PC-9 (cell line): ENCODE results near the gene RPS14. TPM values are rescaled to one million over a fixed set of nuclear protein-coding genes. Genes with fewer than 3 reads are reported as not detected.

ENCODE experiments used
- BruUV-seq: library from RNA; stranded (reverse); fragments of 400-500 nt; replicated peaks from 2 replicates; lab custom pipeline; 2021; lab: Mats Ljungman, UMichigan
- CTCF ChIA-PET: fragments of 300-600 bp; sonication (Branson Sonifier 250); formaldehyde crosslinking; loops from one replicate; lab custom pipeline; 2022; ENCODE audit warnings: antibody characterized with exemption; lab: Charles Lee
- POLR2A ChIA-PET: fragments of 300-600 bp; sonication (Branson Sonifier 250); formaldehyde crosslinking; loops from one replicate; lab custom pipeline; 2022; ENCODE audit warnings: antibody characterized with exemption; ENCODE audit not compliant: unreplicated experiment; lab: Charles Lee
- DNase-seq, 2 experiments: peaks; one replicate each; pipeline versions ENCODE4 v3.0.0 to v3.0.0-alpha.2; 2015 to 2022; ENCODE audit warnings: mixed read lengths in 1 of 2
- H2AFZ ChIP-seq: fragments of 200-600 bp; sonication (generic); 2 replicates; pipeline ENCODE4 v1.8.1; 2017; ENCODE audit warnings: antibody characterized with exemption
- H3F3A ChIP-seq: fragments of 200-600 bp; sonication (generic); 2 replicates; pipeline ENCODE4 v1.8.1; 2017; ENCODE audit warnings: antibody characterized with exemption, mild to moderate bottlenecking, low read depth; ENCODE audit not compliant: insufficient read depth
- H3K27ac ChIP-seq: fragments of 200-600 bp; sonication (generic); 2 replicates; pipeline ENCODE4 v1.6.1; 2016; ENCODE audit warnings: mixed run types
- H3K27me3 ChIP-seq: fragments of 200-600 bp; sonication (generic); 2 replicates; pipeline ENCODE4 v1.6.1; 2016; ENCODE audit warnings: low read depth, mixed run types; ENCODE audit not compliant: insufficient read depth
- H3K36me3 ChIP-seq: fragments of 200-600 bp; sonication (generic); 2 replicates; pipeline ENCODE4 v1.6.1; 2016; ENCODE audit warnings: low read depth, mixed run types
- H3K4me1 ChIP-seq: fragments of 200-600 bp; sonication (generic); replicated peaks from 2 replicates; pipeline ENCODE4 v1.6.1; 2016; ENCODE audit warnings: mixed run types; ENCODE audit not compliant: insufficient read depth
- H3K4me2 ChIP-seq: fragments of 200-600 bp; sonication (generic); 2 replicates; pipeline ENCODE4 v1.6.1; 2017; ENCODE audit warnings: mixed run types
- H3K4me3 ChIP-seq: fragments of 200-600 bp; sonication (generic); 2 replicates; pipeline ENCODE4 v1.6.1; 2016; ENCODE audit warnings: mixed run types
- H3K79me2 ChIP-seq: fragments of 200-600 bp; sonication (generic); 2 replicates; pipeline ENCODE4 v1.6.1; 2017; ENCODE audit warnings: low read depth, mixed run types
- H3K9me2 ChIP-seq: fragments of 200-600 bp; sonication (generic); 2 replicates; pipeline ENCODE4 v1.8.1; 2017; ENCODE audit warnings: mild to moderate bottlenecking; ENCODE audit not compliant: insufficient read depth
- H3K9me3 ChIP-seq: fragments of 200-600 bp; sonication (generic); 2 replicates; pipeline ENCODE4 v1.8.1; 2016; ENCODE audit warnings: low read depth; ENCODE audit not compliant: insufficient read depth
- H4K20me1 ChIP-seq: fragments of 200-600 bp; sonication (generic); 2 replicates; pipeline ENCODE4 v1.8.1; 2017; ENCODE audit not compliant: insufficient read depth
- CTCF ChIP-seq: fragments of 200-600 bp; sonication (generic); conservative IDR thresholded peaks from 2 replicates; pipeline ENCODE4 v1.6.1; 2017; ENCODE audit warnings: mixed run types, antibody characterized with exemption, mild to moderate bottlenecking, moderate library complexity
- EZH2 ChIP-seq: fragments of 200-600 bp; sonication (generic); IDR thresholded peaks from 2 replicates; pipeline ENCODE4 v1.8.0; 2017; ENCODE audit warnings: antibody characterized with exemption, low read depth
- intact Hi-C: fragments of 100-400 bp; cut with micrococcal nuclease; formaldehyde crosslinking; loops from one replicate; pipeline ENCODE4 v1.10.0; 2022; ENCODE audit not compliant: unreplicated experiment
- total RNA-seq: library from RNA; stranded (reverse); gene quantifications from 2 replicates; pipeline ENCODE4 v1.2.3, GENCODE V29; 2021

RPS14 gene
- total RNA-seq, 1 experiment from 2014 or later, result 2,907 TPM

GRCh38 chr5:150486402-150487198 is 37.1 kb upstream of the RPS14 start:
- H3K79me2 ChIP-seq, result peaks cover 51% of the 10 kb centered on the region

GRCh38 chr5:150485693-150486401 is 36.3 kb upstream of the RPS14 start:
- intact Hi-C loops, result loop anchor here (1.0 to 5.0 kb wide), 3 partner anchors 12 to 156 kb away; partner anchors contain the start of gene SYNPO
- no peaks in the 10 kb centered on the region for H3K9me3 ChIP-seq
- no TSS peak for BruUV-seq
- peaks cover 36% of the 10 kb centered on the region for H4K20me1 ChIP-seq
- H3K27me3 ChIP-seq, result no peaks in the 10 kb centered on the region
- ChIA-PET CTCF (no interaction called here), POLR2A (interaction anchor here (0.8 kb wide), 1 partner anchor 12 kb away, joined by 3 read pairs; no protein-coding TSS in a partner anchor)
- peaks cover 35% of the 10 kb centered on the region for H3K4me1 ChIP-seq
- peaks cover 8% of the 10 kb centered on the region; the same call in 1 of the 2 replicates for H3F3A ChIP-seq
- H3K27ac ChIP-seq, result peak overlapping the region; percentile 73
- H3K36me3 ChIP-seq, result no peaks in the 10 kb centered on the region
- peaks cover 44% of the 10 kb centered on the region for H3K79me2 ChIP-seq
- H3K4me3 ChIP-seq, result peak overlapping the region; percentile 99
- TF ChIP-seq CTCF (no peak), EZH2 (no peak)
- peak overlapping the region; percentile 95 for H2AFZ ChIP-seq
- H3K9me2 ChIP-seq, result no peaks in the 10 kb centered on the region
- peak in 1 of 2 experiments; percentile 56 for DNase-seq
- peak overlapping the region; percentile 80 for H3K4me2 ChIP-seq

More at GRCh38 chr5:150486402-150487198, 37.1 kb upstream of the RPS14 start:
- Histone ChIP-seq H3K27me3 (no peaks in the 10 kb centered on the region), H3F3A (peaks cover 14% of the 10 kb centered on the region; the same call in 1 of the 2 replicates), H4K20me1 (peaks cover 43% of the 10 kb centered on the region), H3K4me3 (peak overlapping the region; percentile 99), H3K4me1 (peaks cover 42% of the 10 kb centered on the region), H3K36me3 (no peaks in the 10 kb centered on the region), H3K4me2 (peak overlapping the region; percentile 80), H3K9me3 (no peaks in the 10 kb centered on the region), H2AFZ (peak overlapping the region; percentile 71), H3K27ac (peak overlapping the region; percentile 51), H3K9me2 (no peaks in the 10 kb centered on the region)
- DNase-seq, result peak; percentile 70 to 91
- intact Hi-C loops, result loop anchor here (1.0 to 5.0 kb wide), 2 partner anchors 31 to 156 kb away; partner anchors contain the start of gene SYNPO
- BruUV-seq, result no TSS peak
- TF ChIP-seq EZH2 (no peak), CTCF (no peak)
- ChIA-PET CTCF (interaction anchor here (1.1 kb wide), 1 partner anchor 11 kb away, joined by 4 read pairs; no protein-coding TSS in a partner anchor), POLR2A (interaction anchor here (0.7 kb wide), 1 partner anchor 29 kb away, joined by 4 read pairs; no protein-coding TSS in a partner anchor)
